CD14-positive monocyte (primary cell): Measurements from ENCODE around the gene EGR2. TPM values are rescaled to one million over a fixed set of nuclear protein-coding genes. Genes with fewer than 3 reads are reported as not detected.

Source experiments
- DNase-seq, 3 donors: peaks; one replicate each; pipeline ENCODE4 v3.0.0-alpha.2; 2011 to 2022
- H2AFZ ChIP-seq: 2 replicates; pipeline ENCODE4 v1.6.0; 2012; ENCODE audit warnings: mild to moderate bottlenecking, low read depth, low read length, inconsistent platforms; ENCODE audit not compliant: insufficient read depth, poor library complexity, severe bottlenecking
- H3K27ac ChIP-seq, 2 donors: 1 replicate in 1 of 2; 2 replicates in 1 of 2; pipeline ENCODE4 v1.5.1; 2012 to 2013; ENCODE audit warnings: low read length in 2 of 2, control low read depth in 1 of 2, inconsistent platforms in 1 of 2, low read depth in 1 of 2, mild to moderate bottlenecking in 1 of 2
- H3K27me3 ChIP-seq, 2 donors: one replicate each; pipeline versions ENCODE4 v1.6.0 to v1.6.1; 2011 to 2013; ENCODE audit warnings: low read length in 2 of 2; ENCODE audit not compliant: control insufficient read depth in 2 of 2, insufficient read depth in 2 of 2
- H3K36me3 ChIP-seq, 2 donors: replicated peaks in 1 of 2; 1 replicate in 1 of 2; 2 replicates in 1 of 2; pipeline versions ENCODE4 v1.5.1 to v1.6.1; 2012 to 2013; ENCODE audit warnings: low read length in 2 of 2, control low read depth in 1 of 2, inconsistent platforms in 1 of 2, mild to moderate bottlenecking in 1 of 2; ENCODE audit not compliant: insufficient read depth in 2 of 2, control insufficient read depth in 1 of 2
- H3K4me1 ChIP-seq, 2 donors: 1 replicate in 1 of 2; 2 replicates in 1 of 2; pipeline versions ENCODE4 v1.5.1 to v1.6.1; 2012 to 2013; ENCODE audit warnings: low read length in 2 of 2, control low read depth in 1 of 2, inconsistent platforms in 1 of 2, mild to moderate bottlenecking in 1 of 2, moderate library complexity in 1 of 2; ENCODE audit not compliant: insufficient read depth in 2 of 2, control insufficient read depth in 1 of 2
- H3K4me2 ChIP-seq: replicated peaks from 2 replicates; pipeline ENCODE3; 2012; ENCODE audit warnings: low read length, moderate library complexity, mild to moderate bottlenecking; ENCODE audit not compliant: poor library complexity, severe bottlenecking; ENCODE audit errors: extremely low read depth
- H3K4me3 ChIP-seq, 3 experiments: fragments of 200-600 bp in 1 of 3; sonication (generic) in 1 of 3; replicated peaks in 1 of 3; 1 replicate in 2 of 3; 2 replicates in 1 of 3; pipeline ENCODE4 v1.5.1; 2011 to 2013; ENCODE audit warnings: low read length in 3 of 3, mild to moderate bottlenecking in 3 of 3, control low read depth in 2 of 3, low read depth in 2 of 3, inconsistent platforms in 1 of 3, moderate library complexity in 1 of 3
- H3K79me2 ChIP-seq: 2 replicates; pipeline ENCODE4 v1.6.0; 2012; ENCODE audit warnings: mild to moderate bottlenecking, control low read depth, inconsistent platforms, low read length, moderate library complexity; ENCODE audit not compliant: insufficient read depth
- H3K9ac ChIP-seq: 2 replicates; pipeline ENCODE4 v1.6.0; 2017; ENCODE audit warnings: low read length, mild to moderate bottlenecking; ENCODE audit not compliant: insufficient read depth, poor library complexity, severe bottlenecking
- H3K9me3 ChIP-seq, 2 donors: replicated peaks in 1 of 2; 1 replicate in 1 of 2; 2 replicates in 1 of 2; pipeline versions ENCODE4 v1.5.1 to v1.6.1; 2012 to 2013; ENCODE audit warnings: low read length in 2 of 2, control low read depth in 1 of 2; ENCODE audit not compliant: control insufficient read depth in 1 of 2, insufficient read depth in 1 of 2
- H4K20me1 ChIP-seq: 2 replicates; pipeline ENCODE4 v1.6.0; 2012; ENCODE audit warnings: mild to moderate bottlenecking, low read length, control low read depth, moderate library complexity; ENCODE audit not compliant: insufficient read depth
- H3K27ac Mint-ChIP-seq, 7 donors: one replicate each; pipeline ENCODE4 v1.8.0; 2020; ENCODE audit warnings: mild to moderate bottlenecking in 7 of 7, mixed read lengths in 7 of 7, moderate library complexity in 6 of 7, inconsistent platforms in 2 of 7
- H3K27me3 Mint-ChIP-seq, 3 donors: one replicate each; pipeline ENCODE4 v1.8.0; 2021 to 2022; ENCODE audit warnings: low read depth in 3 of 3, mild to moderate bottlenecking in 3 of 3, mixed read lengths in 3 of 3, moderate library complexity in 3 of 3, inconsistent platforms in 1 of 3
- H3K36me3 Mint-ChIP-seq, 2 donors: one replicate each; pipeline ENCODE4 v1.8.0; 2020; ENCODE audit warnings: mixed read lengths in 2 of 2, inconsistent platforms in 1 of 2, mild to moderate bottlenecking in 1 of 2
- H3K4me1 Mint-ChIP-seq: one replicate; pipeline ENCODE4 v1.8.0; 2020; ENCODE audit warnings: mild to moderate bottlenecking, mixed read lengths
- H3K4me3 Mint-ChIP-seq, 2 donors: one replicate each; pipeline ENCODE4 v1.8.0; 2020; ENCODE audit warnings: mild to moderate bottlenecking in 2 of 2, mixed read lengths in 2 of 2, moderate library complexity in 1 of 2
- H3K9me3 Mint-ChIP-seq, 7 donors: one replicate each; pipeline ENCODE4 v1.8.0; 2020 to 2022; ENCODE audit warnings: mixed read lengths in 7 of 7, mild to moderate bottlenecking in 6 of 7, moderate library complexity in 6 of 7, inconsistent platforms in 2 of 7
- CTCF ChIP-seq: fragments of 200-600 bp; IDR thresholded peaks from one replicate; pipeline ENCODE4 v1.8.0; 2022; ENCODE audit warnings: antibody characterized with exemption, mild to moderate bottlenecking
- WGBS: methylation state at CpG from one replicate; pipeline ENCODE4 v1.1.5; 2013; ENCODE audit warnings: missing lambda C conversion rate; ENCODE audit not compliant: insufficient coverage; 5-methylcytosine and 5-hydroxymethylcytosine counted together
- intact Hi-C, 2 donors: fragments of 100-400 bp; cut with micrococcal nuclease; formaldehyde crosslinking; loops; one replicate each; pipeline versions ENCODE4 v1.15.0 to v1.15.1; 2023
- polyA plus RNA-seq, 3 donors: library from polyadenylated mRNA; depleted of rRNA in 1 of 3; unstranded in 2 of 3; stranded (reverse) in 1 of 3; fragments of 300-500 nt in 2 of 3; fragments of >200 nt in 1 of 3; fragmentation: Illumina TruSeq in 2 of 3; gene quantifications; 1 replicate in 2 of 3; 2 replicates in 1 of 3; pipeline ENCODE4 v1.2.3, GENCODE V29; 2012 to 2021

Gene EGR2
- polyA plus RNA-seq, 3 donors = 9.9 to 54.9 (median 10.3) TPM

DNA sequence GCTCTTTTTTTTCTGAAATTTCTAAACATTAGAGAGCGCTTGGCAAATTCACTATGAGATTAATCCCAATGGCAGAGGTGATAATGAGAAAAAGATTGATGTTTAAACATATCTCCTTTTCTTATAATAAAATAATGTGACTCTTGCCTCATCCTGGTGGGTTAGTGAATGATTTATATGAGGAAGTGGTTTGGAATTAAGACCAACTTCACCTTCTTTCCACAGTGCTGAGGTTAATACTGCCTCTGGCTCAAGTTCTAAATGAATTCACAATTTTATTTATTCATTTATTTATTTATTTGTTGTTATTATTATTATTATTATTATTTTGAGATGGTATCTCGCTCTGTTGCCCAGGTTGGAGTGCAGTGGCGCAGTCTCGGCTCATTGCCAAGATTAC is 52.2 kb downstream of the EGR2 start:
- peaks cover 24 to 26% of the 10 kb centered on the region in 2 donors for H3K4me1 ChIP-seq
- H3K79me2 ChIP-seq = no peaks in the 10 kb centered on the region
- H3K9ac ChIP-seq = no peak overlapping the region
- H3K27ac Mint-ChIP-seq = no peak overlapping the region
- no peaks in the 10 kb centered on the region for H3K36me3 ChIP-seq
- H3K4me2 ChIP-seq = no peak overlapping the region
- intact Hi-C loops = loop anchor here in 1 of 2 donors (5.0 kb wide), 2 partner anchors 38 to 132 kb away; partner anchors contain the start of gene ADO
- H3K4me1 Mint-ChIP-seq = peaks cover 22% of the 10 kb centered on the region
- H3K9me3 ChIP-seq = no peaks in the 10 kb centered on the region
- no peak overlapping the region for H3K4me3 Mint-ChIP-seq
- H2AFZ ChIP-seq = no peak overlapping the region
- peaks cover 2 to 9% (median 8%) of the 10 kb centered on the region in 3 donors for H3K27me3 Mint-ChIP-seq
- H3K36me3 Mint-ChIP-seq = peaks cover 2 to 7% of the 10 kb centered on the region in 2 donors
- no peaks in the 10 kb centered on the region for H3K27me3 ChIP-seq
- no peaks in the 10 kb centered on the region for H4K20me1 ChIP-seq
- peaks cover 0 to 1% (median 0%) of the 10 kb centered on the region in 7 donors for H3K9me3 Mint-ChIP-seq
- no peak for DNase-seq
- 86% methylated on average over 2 of the region's 4 CpGs for WGBS
- no peak overlapping the region for H3K27ac ChIP-seq
- H3K4me3 ChIP-seq = no peak overlapping the region
- no peak for TF ChIP-seq CTCF

GRCh38 chr10:62763155-62763554 is 53.0 kb downstream of the EGR2 start:
- Mint-ChIP-seq H3K27me3 (peaks cover 3 to 10% (median 9%) of the 10 kb centered on the region in 3 donors), H3K4me1 (peaks cover 22% of the 10 kb centered on the region), H3K27ac (peak overlapping the region in 1 of 7 donors; percentile 59), H3K9me3 (peaks cover 0 to 1% (median 0%) of the 10 kb centered on the region in 7 donors), H3K36me3 (peaks cover 2 to 7% of the 10 kb centered on the region in 2 donors), H3K4me3 (no peak overlapping the region)
- DNase-seq = no peak
- WGBS = 96% methylated on average over 4 of the region's 4 CpGs
- Histone ChIP-seq H2AFZ (no peak overlapping the region), H3K9ac (no peak overlapping the region), H3K4me2 (no peak overlapping the region), H3K79me2 (no peaks in the 10 kb centered on the region), H3K27ac (no peak overlapping the region), H3K36me3 (no peaks in the 10 kb centered on the region), H3K27me3 (no peaks in the 10 kb centered on the region), H4K20me1 (no peaks in the 10 kb centered on the region), H3K9me3 (no peaks in the 10 kb centered on the region), H3K4me3 (no peak overlapping the region), H3K4me1 (peaks cover 24 to 26% of the 10 kb centered on the region in 2 donors)
- intact Hi-C loops = loop anchor here in 1 of 2 donors (5.0 kb wide), 2 partner anchors 39 to 131 kb away; partner anchors contain the start of gene ADO
- TF ChIP-seq CTCF = no peak

Other genes with a start within 250 kb of the EGR2 start
- 1 to 10 TPM; 5.7 to 7.0 (median 6.2) TPM for gene ADO, start 11.6 kb downstream of the EGR2 start, polyA plus RNA-seq